Naive thymus-derived CD8-positive, alpha-beta T cell (primary cell): Measurements from ENCODE around the gene CENPP. TPM values are rescaled to one million over a fixed set of nuclear protein-coding genes. Genes with fewer than 3 reads are reported as not detected.
A peak's percentile ranks its signal among the peaks of the same experiment; 100 is the strongest.

ENCODE experiments used
- ATAC-seq, 2 donors: fragments of 150-1000 bp; cut with Tn5 transposase in 1 of 2; sonication (Bioruptor Pico), chemical (Tn5 transposase) in 1 of 2; 1 replicate in 1 of 2; 2 replicates in 1 of 2; pipeline ENCODE4 v1.10.0; 2021; ENCODE audit warnings: mild to moderate bottlenecking in 2 of 2, moderate library complexity in 2 of 2
- POLR2A ChIA-PET: fragments of 350-600 bp; sonication (Branson Sonifier 250); formaldehyde crosslinking; loops from one replicate; lab custom pipeline; 2021; ENCODE audit warnings: antibody characterized with exemption; lab: Charles Lee
- DNase-seq, 10 donors: peaks; one replicate each; pipeline versions ENCODE4 v3.0.0 to v3.0.0-alpha.2; 2020 to 2022
- H3K27ac Mint-ChIP-seq, 10 donors: one replicate each; pipeline ENCODE4 v1.8.0; 2020 to 2022; ENCODE audit warnings: mild to moderate bottlenecking in 10 of 10, mixed read lengths in 10 of 10, moderate library complexity in 4 of 10, inconsistent platforms in 1 of 10
- H3K27me3 Mint-ChIP-seq, 5 donors: one replicate each; pipeline ENCODE4 v1.8.0; 2021 to 2022; ENCODE audit warnings: mixed read lengths in 5 of 5
- H3K36me3 Mint-ChIP-seq, 3 donors: one replicate each; pipeline ENCODE4 v1.8.0; 2020 to 2022; ENCODE audit warnings: mixed read lengths in 3 of 3, mild to moderate bottlenecking in 2 of 3, inconsistent platforms in 1 of 3
- H3K4me1 Mint-ChIP-seq, 4 donors: one replicate each; pipeline ENCODE4 v1.8.0; 2021 to 2022; ENCODE audit warnings: mixed read lengths in 4 of 4
- H3K4me3 Mint-ChIP-seq, 10 donors: one replicate each; pipeline ENCODE4 v1.8.0; 2020 to 2022; ENCODE audit warnings: mild to moderate bottlenecking in 10 of 10, mixed read lengths in 10 of 10, moderate library complexity in 6 of 10, inconsistent platforms in 1 of 10
- H3K9me3 Mint-ChIP-seq, 9 donors: one replicate each; pipeline ENCODE4 v1.8.0; 2020 to 2022; ENCODE audit warnings: mixed read lengths in 9 of 9, mild to moderate bottlenecking in 3 of 9, inconsistent platforms in 1 of 9, moderate library complexity in 1 of 9
- polyA plus RNA-seq, 3 donors: library from polyadenylated mRNA; unstranded; fragments of 300-500 nt; fragmentation: Illumina TruSeq; gene quantifications; one replicate each; pipeline ENCODE4 v1.2.3, GENCODE V29; 2021
- total RNA-seq, 8 experiments: library from RNA in 2 of 8; stranded (reverse) in 2 of 8; gene quantifications; one replicate each; pipeline ENCODE4 v1.2.3 and lab custom pipeline; 2021 to 2026

Gene CENPP
- total and polyA plus RNA-seq, 5 experiments from 2014 or later = 2.4 to 5.2 (median 4.4) TPM

DNA sequence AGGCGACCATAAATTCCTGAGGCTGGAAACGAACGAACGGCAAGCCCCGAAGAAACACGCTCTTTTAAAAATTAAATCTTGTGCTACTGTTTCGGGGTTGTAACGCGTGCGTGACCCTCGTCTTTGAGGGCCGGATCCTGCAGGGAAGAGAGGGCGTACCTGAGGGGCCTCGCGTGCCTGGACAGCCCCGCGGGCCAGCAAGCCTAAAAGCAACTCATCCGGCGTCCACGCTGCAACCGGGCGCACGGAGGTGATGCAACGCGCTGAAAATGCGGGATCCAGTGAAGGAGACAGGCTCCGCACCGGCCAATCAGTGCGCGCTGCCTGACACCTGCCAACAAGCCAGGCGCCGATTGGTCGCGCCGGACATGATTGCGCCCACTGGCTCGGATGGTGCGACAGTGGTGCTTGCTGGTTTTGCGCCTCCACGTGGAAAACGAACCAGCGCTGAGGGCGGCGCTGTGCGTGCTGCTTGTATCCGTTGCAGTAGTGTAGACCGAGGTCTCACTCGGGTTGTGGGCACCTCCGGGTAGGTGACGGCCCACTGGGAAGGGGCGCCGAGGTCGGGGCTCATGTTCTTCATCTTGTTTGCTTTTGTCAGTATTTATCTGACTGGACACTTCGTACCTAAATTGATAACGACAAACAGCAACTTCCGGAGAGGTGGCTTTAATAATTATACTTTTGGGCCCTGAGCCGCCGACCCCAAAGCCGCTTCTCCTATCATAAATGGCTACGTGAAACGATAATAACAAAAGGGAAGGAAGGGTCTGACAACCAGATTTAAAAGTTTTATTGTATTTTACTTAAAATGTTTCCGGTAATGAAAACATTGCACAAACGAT lies 32.1 kb upstream of the CENPP start, which contains the start of gene IARS1:
Gene IARS1 (minus strand): TSS at position 246 of the 845 bp plus-strand sequence. CDS start 4,278 bp downstream, outside the sequence.
- peak; percentile 97 to 100 (median 100) for DNase-seq
- peaks cover 0 to 1% (median 0%) of the 10 kb centered on the region in 5 donors for H3K27me3 Mint-ChIP-seq
- H3K36me3 Mint-ChIP-seq = peaks cover 0 to 40% (median 14%) of the 10 kb centered on the region in 3 donors
- POLR2A ChIA-PET = interaction anchor here (0.9 to 3.1 kb wide), 4 partner anchors 9 to 376 kb away, joined by 3 to 8 read pairs (median 4); partner anchors contain the start of genes CENPP, IPPK and NOL8
- H3K9me3 Mint-ChIP-seq = no peaks in the 10 kb centered on the region
- H3K4me3 Mint-ChIP-seq = peak within 1 kb of the TSS; percentile 94 to 99 (median 98)
- H3K4me1 Mint-ChIP-seq = peaks cover 27 to 66% (median 50%) of the 10 kb centered on the region in 4 donors
- ATAC-seq = peak; percentile 93 to 97
- H3K27ac Mint-ChIP-seq = peak within 1 kb of the TSS; percentile 96 to 99 (median 99)

DNA sequence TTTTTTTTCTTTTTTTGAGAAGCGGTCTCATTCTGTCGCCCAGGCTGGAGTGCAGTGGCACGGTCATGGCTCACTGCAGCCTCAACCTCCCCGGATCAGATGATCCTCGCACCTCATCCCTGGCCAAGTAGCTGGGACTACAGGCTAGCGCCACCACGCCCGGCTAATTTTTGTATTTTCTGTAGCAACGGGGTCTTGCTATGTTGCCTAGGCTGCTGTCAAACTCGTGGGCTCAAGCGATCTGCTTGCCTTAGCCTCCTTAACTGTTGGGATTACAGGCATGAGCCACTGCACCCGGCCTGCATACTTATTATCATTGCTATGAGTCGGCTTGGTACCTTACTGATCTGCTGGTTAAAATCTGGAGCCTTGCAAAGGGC lies 31.5 kb upstream of the CENPP start:
- H3K9me3 Mint-ChIP-seq = no peaks in the 10 kb centered on the region
- peak overlapping the region; percentile 94 to 99 (median 98) for H3K4me3 Mint-ChIP-seq
- no peak for ATAC-seq
- DNase-seq = peak in 1 of 10 donors; percentile 5
- H3K27me3 Mint-ChIP-seq = peaks cover 0 to 1% (median 0%) of the 10 kb centered on the region in 5 donors
- POLR2A ChIA-PET = interaction anchor here (0.9 to 1.1 kb wide), 4 partner anchors 9 to 376 kb away, joined by 3 to 4 read pairs (median 4); partner anchors contain the start of genes IPPK and SPTLC1
- H3K4me1 Mint-ChIP-seq = peaks cover 28 to 70% (median 49%) of the 10 kb centered on the region in 4 donors
- H3K36me3 Mint-ChIP-seq = peaks cover 3 to 42% (median 14%) of the 10 kb centered on the region in 3 donors
- H3K27ac Mint-ChIP-seq = peak overlapping the region; percentile 96 to 99 (median 99)

DNA sequence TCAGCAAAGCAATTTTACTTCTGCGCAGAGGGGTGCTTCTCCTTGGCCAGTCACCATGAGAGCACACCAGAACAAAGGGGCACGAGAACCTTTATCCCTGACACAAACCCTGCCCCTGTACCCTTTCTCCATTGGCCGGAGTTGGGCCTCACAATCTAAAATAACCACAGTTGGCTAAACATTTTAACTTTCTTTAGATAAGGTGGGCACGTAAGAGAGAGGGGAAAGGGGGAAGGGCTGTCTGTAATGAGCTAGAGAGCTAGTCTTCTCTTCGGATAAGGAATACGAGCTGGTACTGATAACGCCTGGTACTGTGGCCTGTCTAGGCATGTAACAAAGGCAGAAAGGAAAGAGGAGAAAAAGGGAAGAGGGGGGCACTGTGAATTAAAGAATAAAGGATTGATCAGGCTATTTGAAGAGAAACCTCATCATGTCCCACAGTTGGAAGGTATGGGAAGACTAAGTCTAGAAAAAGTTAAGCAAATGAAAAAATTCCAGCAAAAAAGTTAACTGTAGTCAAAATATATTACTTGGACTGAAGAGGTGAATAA lies 30.4 kb upstream of the CENPP start:
- ATAC-seq = no peak
- POLR2A ChIA-PET = interaction anchor here (1.1 kb wide), 1 partner anchor 180 kb away, joined by 4 read pairs; the partner anchor contains the start of gene SPTLC1
- peaks cover 4 to 41% (median 14%) of the 10 kb centered on the region in 3 donors for H3K36me3 Mint-ChIP-seq
- peak overlapping the region in 7 of 10 donors; percentile 20 to 99 (median 49) for H3K4me3 Mint-ChIP-seq
- peaks cover 28 to 64% (median 48%) of the 10 kb centered on the region in 4 donors for H3K4me1 Mint-ChIP-seq
- peak overlapping the region in 9 of 10 donors; percentile 34 to 99 (median 84) for H3K27ac Mint-ChIP-seq
- peaks cover 0 to 1% (median 0%) of the 10 kb centered on the region in 5 donors for H3K27me3 Mint-ChIP-seq
- H3K9me3 Mint-ChIP-seq = no peaks in the 10 kb centered on the region
- no peak for DNase-seq

DNA sequence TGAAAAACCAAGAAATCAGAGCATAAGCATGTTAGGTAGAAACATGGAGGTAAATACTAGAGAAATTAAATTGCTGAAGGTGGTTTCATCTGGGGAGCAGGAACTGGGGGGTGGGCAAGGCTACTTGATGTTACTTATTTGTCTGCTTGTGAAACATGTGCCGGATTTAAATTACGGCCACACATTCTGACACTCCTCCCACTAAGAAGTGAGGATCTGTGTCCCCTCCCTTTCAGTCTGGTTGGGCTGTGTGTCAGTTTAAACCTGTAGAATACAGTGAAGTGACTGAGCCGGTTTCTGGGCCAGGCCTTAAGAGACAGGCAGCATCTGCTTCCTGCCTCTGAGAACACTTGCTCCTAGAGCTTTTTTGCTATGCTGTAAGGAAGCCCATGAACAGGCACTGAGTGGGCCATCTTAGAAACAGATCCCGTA lies 29.9 kb upstream of the CENPP start:
- DNase-seq (no peak), ATAC-seq (no peak)
- peaks cover 0 to 1% (median 0%) of the 10 kb centered on the region in 5 donors for H3K27me3 Mint-ChIP-seq
- H3K4me1 Mint-ChIP-seq = peaks cover 27 to 63% (median 46%) of the 10 kb centered on the region in 4 donors
- no peaks in the 10 kb centered on the region for H3K9me3 Mint-ChIP-seq
- POLR2A ChIA-PET = no interaction called here
- peak overlapping the region in 1 of 10 donors; percentile 24 for H3K4me3 Mint-ChIP-seq
- H3K36me3 Mint-ChIP-seq = peaks cover 4 to 40% (median 13%) of the 10 kb centered on the region in 3 donors
- H3K27ac Mint-ChIP-seq = peak overlapping the region in 8 of 10 donors; percentile 7 to 99 (median 85)

DNA sequence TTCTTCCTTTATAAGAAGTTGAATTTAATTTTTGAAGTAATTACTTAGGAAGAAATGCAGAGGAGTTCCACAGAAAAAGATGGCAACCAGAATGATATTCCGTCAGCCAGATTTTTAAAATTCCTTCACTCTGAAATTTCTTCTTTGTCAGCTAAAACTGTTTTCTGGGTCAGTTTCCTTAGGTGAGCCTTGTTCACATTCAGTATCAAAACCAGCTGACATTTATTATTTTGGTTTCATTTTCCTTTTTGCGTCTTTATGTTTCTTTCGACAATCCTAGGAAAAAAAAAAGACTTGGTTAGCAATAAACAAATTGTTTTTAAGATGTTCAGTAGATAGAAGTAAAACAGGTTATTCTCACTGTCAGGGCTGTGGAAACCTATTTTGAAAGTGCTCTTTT lies 28.1 kb upstream of the CENPP start:
- H3K36me3 Mint-ChIP-seq = peaks cover 9 to 52% (median 16%) of the 10 kb centered on the region in 3 donors
- POLR2A ChIA-PET = no interaction called here
- H3K4me3 Mint-ChIP-seq = peak overlapping the region in 3 of 10 donors; percentile 10 to 58 (median 48)
- H3K9me3 Mint-ChIP-seq = no peaks in the 10 kb centered on the region
- H3K4me1 Mint-ChIP-seq = peaks cover 21 to 47% (median 31%) of the 10 kb centered on the region in 4 donors
- H3K27ac Mint-ChIP-seq = peak overlapping the region in 8 of 10 donors; percentile 16 to 77 (median 57)
- no peak for ATAC-seq
- no peak for DNase-seq
- peaks cover 0 to 1% (median 0%) of the 10 kb centered on the region in 5 donors for H3K27me3 Mint-ChIP-seq

DNA sequence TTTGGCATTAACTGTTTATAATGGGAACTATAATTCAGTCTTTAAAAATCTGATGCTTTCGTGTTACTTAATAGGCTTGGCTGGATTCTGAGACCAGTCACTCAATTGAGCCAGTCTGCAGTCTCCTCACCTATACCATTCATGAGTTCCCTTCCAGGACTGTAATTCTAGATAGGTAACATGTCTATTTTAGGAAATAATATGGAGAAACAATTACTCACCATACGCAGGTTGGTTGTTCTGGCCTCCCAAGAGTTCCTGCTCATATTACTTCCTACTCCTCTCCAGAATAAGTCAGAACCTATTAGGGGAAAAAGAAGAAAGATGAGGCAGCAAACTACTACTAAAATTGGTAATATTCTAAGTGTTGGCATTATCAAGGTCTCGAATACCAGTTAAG lies 27.7 kb upstream of the CENPP start:
- Mint-ChIP-seq H3K27ac (peak overlapping the region in 6 of 10 donors; percentile 16 to 77 (median 50)), H3K4me3 (peak overlapping the region in 2 of 10 donors; percentile 48 to 58), H3K4me1 (peaks cover 16 to 42% (median 27%) of the 10 kb centered on the region in 4 donors), H3K36me3 (peaks cover 13 to 56% (median 16%) of the 10 kb centered on the region in 3 donors), H3K27me3 (peaks cover 0 to 1% (median 0%) of the 10 kb centered on the region in 5 donors), H3K9me3 (no peaks in the 10 kb centered on the region)
- DNase-seq = no peak
- POLR2A ChIA-PET = no interaction called here
- ATAC-seq = no peak

DNA sequence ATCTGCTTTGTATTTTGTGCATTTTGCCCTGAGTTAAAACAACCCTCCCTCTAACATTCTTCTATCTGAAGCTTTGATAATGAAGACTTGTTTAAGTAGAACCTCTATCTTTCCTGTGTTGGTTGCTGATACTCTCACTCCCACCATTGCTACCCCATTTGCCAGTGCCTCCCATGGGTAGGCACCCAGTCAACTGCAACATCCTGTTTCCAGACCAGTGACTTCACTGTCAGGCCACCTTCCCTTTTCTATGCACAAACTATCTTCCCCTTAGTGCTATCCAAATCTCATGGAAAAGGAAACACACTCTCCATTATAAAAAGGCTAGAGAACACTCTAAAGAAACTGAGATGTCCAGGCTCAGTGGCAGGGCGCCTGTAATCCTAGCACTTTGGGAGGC lies 26.6 kb upstream of the CENPP start:
- Mint-ChIP-seq H3K27me3 (no peaks in the 10 kb centered on the region), H3K4me1 (peaks cover 10 to 34% (median 18%) of the 10 kb centered on the region in 4 donors), H3K9me3 (no peaks in the 10 kb centered on the region), H3K36me3 (peaks cover 15 to 67% (median 16%) of the 10 kb centered on the region in 3 donors), H3K27ac (peak overlapping the region in 7 of 10 donors; percentile 4 to 81 (median 24)), H3K4me3 (no peak overlapping the region)
- DNase-seq = no peak
- POLR2A ChIA-PET = no interaction called here
- no peak for ATAC-seq

DNA sequence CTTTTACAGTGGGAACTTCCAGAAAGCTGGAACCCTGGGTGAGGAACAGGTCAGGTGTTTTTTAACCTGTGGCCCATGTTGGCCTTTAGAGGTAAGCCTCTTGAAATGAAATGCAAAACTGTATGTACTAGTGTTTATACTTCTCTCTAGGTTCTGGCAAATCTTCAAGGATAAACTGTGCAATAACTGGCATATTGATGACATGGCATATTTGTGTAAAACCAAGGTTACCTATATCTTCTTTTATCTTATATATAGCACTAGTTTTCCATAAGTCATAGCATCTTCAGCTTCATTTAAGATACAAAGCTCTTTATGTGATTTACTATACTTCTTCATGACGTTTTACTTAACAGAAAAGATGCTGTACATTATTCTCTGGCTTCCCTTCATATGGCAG lies 24.8 kb upstream of the CENPP start:
- H3K4me3 Mint-ChIP-seq = no peak overlapping the region
- H3K27me3 Mint-ChIP-seq = no peaks in the 10 kb centered on the region
- DNase-seq (no peak), ATAC-seq (no peak)
- no peaks in the 10 kb centered on the region for H3K9me3 Mint-ChIP-seq
- H3K27ac Mint-ChIP-seq = peak overlapping the region in 1 of 10 donors; percentile 15
- H3K36me3 Mint-ChIP-seq = peaks cover 18 to 84% (median 19%) of the 10 kb centered on the region in 3 donors
- POLR2A ChIA-PET = no interaction called here
- peaks cover 1 to 18% (median 3%) of the 10 kb centered on the region in 4 donors for H3K4me1 Mint-ChIP-seq

DNA sequence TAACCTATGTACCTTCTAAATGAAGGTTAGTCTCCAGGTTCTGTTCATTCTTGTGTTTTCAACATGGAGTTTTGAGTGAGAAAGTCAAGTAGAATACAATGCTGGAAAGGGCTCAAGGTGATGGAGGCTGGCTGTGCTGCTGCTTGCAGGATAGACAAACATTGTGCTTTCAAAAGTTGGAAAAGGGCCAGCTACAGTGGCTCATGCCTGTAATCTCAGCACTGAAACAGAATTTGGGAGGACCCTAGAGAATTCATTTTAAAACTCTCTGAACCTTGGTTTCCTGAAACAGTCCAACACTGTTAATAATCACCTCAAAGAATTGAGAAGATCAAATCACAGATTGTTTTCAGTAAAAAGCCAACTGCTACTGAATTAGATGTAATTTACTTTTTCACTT lies 16.9 kb upstream of the CENPP start:
- POLR2A ChIA-PET = interaction anchor here (1.5 kb wide), 1 partner anchor 17 kb away, joined by 4 read pairs; the partner anchor contains the start of gene CENPP

DNA sequence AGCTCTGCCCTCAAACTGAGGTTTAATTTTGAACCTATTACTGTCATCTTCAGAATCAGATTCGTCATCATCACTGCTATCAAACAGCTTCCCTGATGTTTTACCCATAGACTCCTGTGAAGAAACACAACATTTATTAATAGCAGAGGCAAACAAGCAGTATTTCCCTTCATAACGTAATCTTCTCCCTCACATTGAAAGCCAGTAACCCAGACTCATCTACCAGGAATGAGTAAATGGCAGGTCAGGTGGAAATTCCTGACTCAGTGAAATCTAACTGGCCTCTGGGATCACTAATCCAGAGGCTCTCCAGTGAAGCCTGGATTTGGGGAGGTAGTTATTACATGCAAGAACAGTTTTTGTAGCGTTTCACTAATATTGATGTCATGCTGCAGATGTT lies 15.2 kb upstream of the CENPP start:
- POLR2A ChIA-PET = no interaction called here
- Mint-ChIP-seq H3K27me3 (no peaks in the 10 kb centered on the region), H3K36me3 (peaks cover 10 to 89% (median 38%) of the 10 kb centered on the region in 3 donors), H3K27ac (peak overlapping the region in 1 of 10 donors; percentile 39), H3K4me3 (no peak overlapping the region), H3K9me3 (no peaks in the 10 kb centered on the region), H3K4me1 (peaks cover 18 to 36% (median 27%) of the 10 kb centered on the region in 4 donors)
- DNase-seq (no peak), ATAC-seq (no peak)

More for the DNA sequence above, 16.9 kb upstream of the CENPP start:
- no peak for DNase-seq
- Mint-ChIP-seq H3K36me3 (peaks cover 4 to 90% (median 37%) of the 10 kb centered on the region in 3 donors), H3K9me3 (no peaks in the 10 kb centered on the region), H3K4me1 (peaks cover 15 to 28% (median 21%) of the 10 kb centered on the region in 4 donors), H3K4me3 (no peak overlapping the region), H3K27me3 (no peaks in the 10 kb centered on the region), H3K27ac (peak overlapping the region in 1 of 10 donors; percentile 72)
- no peak for ATAC-seq

DNA sequence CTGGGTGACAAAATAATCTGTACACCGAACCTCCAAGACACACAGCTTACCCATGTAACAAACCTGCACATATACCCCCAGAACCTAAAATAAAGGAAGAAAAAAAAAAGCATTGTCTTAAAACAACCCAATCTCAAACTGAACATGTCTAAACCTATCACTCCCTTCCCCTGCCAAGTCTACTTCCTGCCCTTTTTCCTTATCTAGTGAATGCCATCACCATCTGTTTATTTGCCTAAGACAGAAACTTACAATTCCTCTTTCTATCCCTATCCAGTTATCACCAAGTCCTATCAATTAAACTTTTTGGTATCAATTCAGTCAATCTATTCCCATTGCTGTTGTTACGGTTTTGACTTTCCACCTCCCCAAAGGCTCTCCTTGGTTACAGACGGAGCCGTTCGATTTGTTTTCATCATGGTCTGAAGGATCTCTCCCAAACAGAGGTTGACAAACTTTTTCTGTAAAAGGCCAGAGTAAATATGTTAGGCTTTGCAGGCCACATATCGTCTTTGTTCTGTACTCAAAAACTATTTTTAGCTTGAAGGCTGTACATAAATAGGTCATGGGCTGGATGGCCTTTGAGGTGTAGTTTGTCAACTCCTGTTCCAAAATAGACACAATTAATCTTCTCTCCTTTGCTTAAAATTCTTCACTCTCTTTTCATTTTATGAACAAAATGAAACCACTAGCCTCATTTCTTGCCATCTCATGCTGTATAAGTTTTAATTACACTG lies 12.7 kb upstream of the CENPP start:
- Mint-ChIP-seq H3K36me3 (peaks cover 10 to 88% (median 41%) of the 10 kb centered on the region in 3 donors), H3K27me3 (no peaks in the 10 kb centered on the region), H3K27ac (peak overlapping the region in 5 of 10 donors; percentile 14 to 87 (median 43)), H3K4me1 (peaks cover 19 to 36% (median 27%) of the 10 kb centered on the region in 4 donors), H3K4me3 (peak overlapping the region in 3 of 10 donors; percentile 8 to 79 (median 42)), H3K9me3 (no peaks in the 10 kb centered on the region)
- ATAC-seq (no peak), DNase-seq (no peak)
- POLR2A ChIA-PET = interaction anchor here (0.8 to 1.3 kb wide), 2 partner anchors 11 to 13 kb away, joined by 3 read pairs; partner anchors contain the start of genes CENPP and NOL8
